ENCODE measurements around the gene DPYSL4. TPM values are rescaled to one million over a fixed set of nuclear protein-coding genes. Genes with fewer than 3 reads are reported as not detected.

The DPYSL4 gene
- total RNA-seq, 4 donors from 2014 or later, result 0.27 TPM; not detected in 3

DNA sequence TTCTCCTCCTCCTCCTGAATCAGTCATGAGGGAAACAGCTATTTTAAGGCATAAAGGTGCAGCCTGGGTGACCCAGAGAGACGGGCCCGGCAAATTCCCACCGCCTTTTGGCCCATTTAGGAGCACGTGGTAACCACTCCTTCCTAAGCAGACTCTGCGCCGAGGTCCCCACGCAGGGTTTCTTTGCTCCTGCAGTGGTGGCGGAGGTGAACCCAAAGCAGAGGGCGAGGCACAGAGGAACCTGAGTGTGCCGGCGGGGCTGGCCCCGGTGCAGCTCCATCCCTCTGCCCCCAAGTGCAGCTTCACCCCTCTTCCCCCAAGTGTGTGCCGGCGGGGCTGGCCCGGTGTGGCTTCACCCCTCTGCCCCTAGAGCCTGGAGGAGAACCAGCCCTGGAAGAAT is 50.6 kb downstream of the DPYSL4 start:
- no peak for DNase-seq
- H3K9me3 ChIP-seq, result no peaks in the 10 kb centered on the region
- H3K4me1 ChIP-seq, result no peaks in the 10 kb centered on the region
- H3K36me3 ChIP-seq, result no peaks in the 10 kb centered on the region
- H3K27me3 ChIP-seq, result no peaks in the 10 kb centered on the region
- no peak overlapping the region for H3K4me3 ChIP-seq
- TF ChIP-seq CTCF (IDR thresholded peaks at IDR 0.05), result no peak
- no peak overlapping the region for H3K27ac ChIP-seq

- no peaks in the 10 kb centered on the region for H3K4me1 ChIP-seq
- no peaks in the 10 kb centered on the region for H3K36me3 ChIP-seq
- H3K4me3 ChIP-seq, result no peak overlapping the region
- TF ChIP-seq CTCF (IDR thresholded peaks at IDR 0.05) (no peak), POLR2A (IDR thresholded peaks at IDR 0.05) (no peak)
- H3K9me3 ChIP-seq, result no peaks in the 10 kb centered on the region
- no peak overlapping the region for H3K27ac ChIP-seq
- no peaks in the 10 kb centered on the region for H3K27me3 ChIP-seq
- DNase-seq, result no peak
Measured at GRCh38 chr10:132237871-132238270, 51.1 kb downstream of the DPYSL4 start.

DNA sequence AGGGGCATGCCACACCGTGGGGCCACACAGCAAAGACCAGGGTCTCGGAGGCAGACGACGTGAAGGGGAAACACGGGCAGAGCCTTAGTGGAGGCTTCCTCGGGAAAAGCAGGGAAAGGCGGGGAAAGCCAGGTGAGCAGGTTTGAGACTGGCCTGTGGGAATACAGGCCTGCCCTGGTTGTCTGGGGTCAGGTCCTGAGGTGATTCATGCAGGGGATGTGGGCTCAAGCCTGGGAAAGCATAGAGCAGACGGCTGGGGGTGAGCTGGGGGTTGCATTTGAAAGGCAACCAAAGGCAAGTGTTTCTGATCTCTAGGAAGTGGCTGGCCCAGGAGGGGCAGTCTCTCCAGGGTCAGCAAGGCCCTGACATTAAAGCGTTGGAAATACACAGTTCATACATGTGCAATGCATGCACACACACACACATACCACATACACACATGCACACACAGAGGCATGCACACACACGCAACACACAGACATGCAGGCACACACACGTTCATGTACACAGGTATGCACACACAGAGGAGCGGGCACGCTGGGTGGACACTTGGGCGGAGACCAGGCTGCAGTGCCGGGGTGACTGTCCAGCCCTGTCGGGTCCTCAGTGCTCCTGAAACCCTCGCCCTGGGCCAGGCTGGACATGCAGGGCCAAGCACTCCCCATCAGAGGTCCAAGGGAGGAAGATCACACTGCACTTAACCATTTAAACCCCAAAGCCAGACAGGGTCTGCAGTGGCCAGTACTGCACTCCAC is 51.8 kb downstream of the DPYSL4 start:
- Histone ChIP-seq H3K4me1 (no peaks in the 10 kb centered on the region), H3K27ac (no peak overlapping the region), H3K27me3 (no peaks in the 10 kb centered on the region), H3K36me3 (no peaks in the 10 kb centered on the region), H3K4me3 (no peak overlapping the region), H3K9me3 (no peaks in the 10 kb centered on the region)
- no peak for DNase-seq
- no peak for TF ChIP-seq POLR2A (IDR thresholded peaks at IDR 0.05)
- no peak for TF ChIP-seq CTCF (IDR thresholded peaks at IDR 0.05)

GRCh38 chr10:132239126-132240031 is 52.6 kb downstream of the DPYSL4 start:
- Histone ChIP-seq H3K4me1 (no peaks in the 10 kb centered on the region), H3K9me3 (no peaks in the 10 kb centered on the region), H3K27ac (no peak overlapping the region), H3K4me3 (no peak overlapping the region), H3K27me3 (no peaks in the 10 kb centered on the region), H3K36me3 (no peaks in the 10 kb centered on the region)
- TF ChIP-seq CTCF (IDR thresholded peaks at IDR 0.05) (no peak), POLR2A (IDR thresholded peaks at IDR 0.05) (no peak)
- no peak for DNase-seq

DNA sequence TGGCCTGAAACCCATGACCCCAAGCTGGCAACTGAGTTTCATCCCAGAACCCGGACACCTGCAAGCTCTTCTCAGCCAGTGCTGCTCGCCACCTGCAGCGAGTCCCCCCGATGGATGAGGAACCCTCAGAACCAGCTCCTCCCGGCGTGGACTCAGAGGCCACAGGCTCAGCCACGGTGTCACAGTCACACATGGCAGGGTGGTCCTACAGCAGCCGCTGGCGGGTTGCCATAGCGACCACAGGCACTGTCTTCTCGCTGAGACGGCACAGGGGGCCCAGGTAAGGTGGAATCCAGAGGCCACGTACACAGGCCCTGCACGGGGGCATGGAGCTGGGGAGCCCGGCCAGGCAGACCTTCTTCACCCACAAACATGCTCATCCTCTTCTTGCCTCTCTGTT is 53.4 kb downstream of the DPYSL4 start:
- TF ChIP-seq POLR2A (IDR thresholded peaks at IDR 0.05) (no peak), CTCF (IDR thresholded peaks at IDR 0.05) (no peak)
- no peaks in the 10 kb centered on the region for H3K36me3 ChIP-seq
- DNase-seq, result no peak

More for the DNA sequence above, 53.4 kb downstream of the DPYSL4 start:
- Histone ChIP-seq H3K9me3 (no peaks in the 10 kb centered on the region), H3K4me1 (no peaks in the 10 kb centered on the region), H3K4me3 (no peak overlapping the region), H3K27ac (no peak overlapping the region), H3K27me3 (no peaks in the 10 kb centered on the region)

Measured in Peyer's patch (tissue), 4 donors.